GM18909 (cell line): ENCODE results near the gene CDH24.
"Not testable (repeated sequence)": the region's sequence is repeated elsewhere in the genome, so short reads cannot be mapped to it uniquely, and the experiment has no call there.

Experiments
- ATAC-seq: cut with Tn5 transposase; IDR thresholded peaks from one replicate; pipeline ENCODE4 v1.9.1; 2021; ENCODE audit warnings: mild to moderate bottlenecking; ENCODE audit not compliant: unreplicated experiment, poor library complexity

CDH24 gene

GRCh38 chr14:23024612-23025075 lies 32.7 kb downstream of the CDH24 start:
- ATAC-seq, result no peak

- ATAC-seq, result no peak
These were observed 33.5 kb downstream of the CDH24 start for GRCh38 chr14:23023795-23024152.

DNA sequence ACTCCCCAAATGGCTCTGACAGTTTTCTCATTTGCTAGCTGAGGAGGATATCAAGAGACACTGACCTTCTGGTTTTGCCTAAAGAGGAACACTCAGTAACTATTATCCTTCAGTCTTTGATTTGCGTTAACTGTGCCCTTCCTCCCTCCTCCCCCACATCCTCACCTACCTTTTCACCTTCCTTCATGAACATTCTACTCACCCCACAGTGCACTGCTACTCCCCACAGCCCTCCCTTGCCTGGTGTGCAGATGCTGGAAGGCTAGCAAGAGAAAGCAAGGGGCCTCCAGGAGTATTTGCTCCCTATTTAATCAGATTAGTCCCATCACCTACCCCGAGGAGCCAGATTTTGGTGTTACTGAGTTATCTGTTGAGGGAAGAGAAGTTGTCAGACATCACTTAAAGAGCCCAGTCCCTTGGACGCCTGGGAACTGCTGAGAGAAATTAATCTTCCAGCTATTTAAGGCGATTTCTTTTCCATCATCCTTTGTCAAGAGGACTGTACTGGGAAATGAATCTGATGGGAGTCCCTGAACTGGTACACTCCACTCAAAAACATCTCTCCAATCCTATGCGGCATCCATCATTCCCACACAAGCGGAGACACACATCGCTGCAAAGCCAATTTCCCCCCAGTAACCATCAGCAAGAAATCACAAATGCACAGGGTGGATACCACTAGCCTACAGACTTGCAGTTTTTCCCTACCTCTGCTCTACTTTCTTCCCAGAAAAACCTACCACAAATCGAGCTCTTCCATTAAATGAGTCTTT lies 34.1 kb downstream of the CDH24 start:
- no peak for ATAC-seq

DNA sequence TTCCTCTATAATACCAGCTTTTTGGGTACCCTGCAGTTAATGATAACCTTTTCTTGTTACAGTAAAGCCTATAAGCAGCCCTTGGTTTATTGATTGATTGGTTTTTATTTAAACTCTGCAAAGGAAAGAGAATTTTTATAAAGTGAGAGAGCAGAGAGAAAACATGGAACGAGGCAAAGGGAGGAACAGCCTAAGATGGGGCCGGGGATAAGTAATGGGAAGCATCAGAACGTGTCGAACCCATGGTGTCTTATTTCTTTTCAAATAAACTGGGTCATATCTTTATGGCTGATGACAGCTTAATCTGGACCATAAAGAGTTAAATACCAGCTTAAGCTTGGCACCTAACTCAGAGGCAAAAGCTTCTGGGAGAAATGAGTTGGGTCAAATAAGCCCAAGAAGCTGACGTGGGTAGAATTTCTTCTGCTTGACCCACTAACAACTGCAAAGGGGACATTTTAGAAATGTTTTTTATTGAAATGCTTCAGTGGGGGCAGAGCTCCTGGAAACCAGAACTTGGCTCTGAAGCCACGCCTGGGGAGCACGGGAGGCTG lies 35.4 kb downstream of the CDH24 start:
- no peak for ATAC-seq

DNA sequence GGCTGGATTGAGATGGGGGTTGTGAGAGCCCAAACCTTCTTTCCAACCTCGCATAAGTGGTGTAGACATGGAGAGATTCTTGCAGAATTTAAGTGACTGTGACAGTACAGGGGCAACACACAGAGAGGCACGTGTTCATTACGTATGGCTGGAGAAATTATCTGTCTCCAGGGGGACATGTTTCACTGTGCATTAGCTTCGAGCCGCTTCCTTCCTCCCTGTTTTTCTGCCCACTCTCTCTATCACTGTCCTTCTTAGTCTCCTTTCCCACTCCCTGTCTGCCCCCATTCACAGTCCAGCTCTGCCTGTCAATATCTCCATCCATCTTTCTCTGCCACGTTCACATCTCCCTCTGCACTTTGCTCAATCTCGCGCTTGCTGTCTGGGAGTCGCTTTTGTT lies 35.9 kb downstream of the CDH24 start:
- ATAC-seq, result no peak

DNA sequence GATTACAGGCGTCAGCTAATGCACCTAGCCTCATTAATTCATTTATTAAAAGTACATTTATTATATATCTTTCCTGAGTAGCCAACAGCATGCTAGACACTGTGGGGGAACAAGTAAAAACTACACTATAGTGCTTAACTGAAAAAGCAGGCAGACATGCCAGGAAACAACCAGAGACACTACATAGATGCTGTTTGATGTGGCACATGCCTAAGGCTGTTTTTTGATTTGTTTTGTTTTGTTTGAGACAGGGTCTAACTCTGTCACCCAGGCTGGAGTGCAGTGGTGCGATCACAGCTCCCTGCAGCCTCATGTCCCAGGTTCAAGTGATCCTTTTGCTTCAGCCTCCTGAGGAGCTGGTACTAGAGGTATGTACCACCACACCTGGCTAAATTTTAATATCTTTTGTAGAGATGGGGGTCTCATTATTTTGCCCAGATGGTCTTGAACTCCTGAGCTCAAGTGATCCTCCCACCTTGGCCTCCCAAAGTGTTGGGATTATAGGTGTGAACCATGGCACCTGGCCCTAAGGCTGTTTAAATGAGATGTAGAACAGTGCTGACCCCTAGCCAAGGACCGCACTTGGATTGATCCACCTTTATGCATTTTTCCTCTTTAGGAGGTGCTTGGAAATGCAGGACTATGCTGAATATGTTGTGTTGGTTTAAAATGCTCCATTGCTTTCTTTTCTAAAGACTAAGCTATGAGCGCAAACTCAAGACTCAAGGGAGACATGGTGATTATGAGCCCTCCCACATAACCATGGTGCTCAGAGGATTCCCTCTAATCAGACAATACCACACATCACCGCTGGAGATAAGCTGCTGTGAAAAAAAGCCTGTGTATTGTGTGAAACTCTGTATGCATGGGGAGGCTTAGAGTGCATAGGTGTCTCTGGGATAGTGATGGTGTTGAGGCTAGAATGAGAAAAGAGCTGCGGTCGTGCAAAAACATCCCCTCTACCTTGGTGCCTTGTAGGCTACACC lies 36.9 kb downstream of the CDH24 start:
- no peak for ATAC-seq

DNA sequence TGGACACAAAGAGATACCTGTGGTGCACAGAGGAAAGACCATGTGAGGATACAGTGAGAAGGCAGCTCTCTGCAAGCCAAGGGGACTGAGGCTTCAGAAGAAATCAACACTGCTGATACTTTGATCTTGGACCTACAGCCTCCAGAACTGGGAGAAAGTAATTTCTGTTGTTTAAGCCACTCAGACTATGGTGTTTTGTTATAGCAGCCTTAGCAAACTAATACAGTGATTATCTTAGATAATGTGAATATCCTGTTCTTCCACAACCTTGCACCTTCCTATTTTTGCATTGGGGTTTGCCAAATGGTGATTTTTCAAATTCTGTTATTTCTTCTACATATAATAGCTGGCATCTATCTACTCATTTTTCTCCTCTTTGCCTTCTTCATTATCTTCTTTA lies 39.2 kb downstream of the CDH24 start:
- no peak for ATAC-seq

- no peak for ATAC-seq
These were observed 40.2 kb downstream of the CDH24 start for GRCh38 chr14:23017091-23017490.

DNA sequence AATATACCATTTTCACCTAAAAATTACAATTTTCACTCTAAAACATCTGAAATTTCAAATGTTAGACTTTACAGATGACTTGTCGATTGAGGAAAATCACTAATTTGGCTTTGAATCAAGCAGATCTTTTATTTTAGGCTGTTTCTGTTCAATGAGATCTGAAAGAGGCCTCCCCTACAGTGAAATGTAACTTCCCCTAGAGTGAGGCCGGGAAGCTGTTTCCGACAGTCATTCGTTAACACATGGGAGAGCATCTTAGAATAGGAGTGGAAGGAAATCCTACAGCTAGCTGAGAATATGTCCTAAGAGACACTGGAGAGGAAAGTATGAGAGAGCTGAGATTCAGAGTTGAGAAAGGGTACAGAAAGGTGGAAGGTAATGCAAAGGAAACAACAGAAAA lies 41.7 kb downstream of the CDH24 start:
- ATAC-seq, result no peak

GRCh38 chr14:23013749-23014054 lies 43.6 kb downstream of the CDH24 start:
- not testable (repeated sequence) for ATAC-seq

- ATAC-seq, result no peak
These were observed 44.1 kb downstream of the CDH24 start for GRCh38 chr14:23013054-23013748.

- ATAC-seq, result peak; percentile 33
These were observed 47.2 kb downstream of the CDH24 start, which contains the start of gene C14orf93 for GRCh38 chr14:23009939-23010726. Gene C14orf93, minus strand, starts transcription at chr14:23010143. Its CDS starts 11,120 bp downstream, at chr14:22999023.

DNA sequence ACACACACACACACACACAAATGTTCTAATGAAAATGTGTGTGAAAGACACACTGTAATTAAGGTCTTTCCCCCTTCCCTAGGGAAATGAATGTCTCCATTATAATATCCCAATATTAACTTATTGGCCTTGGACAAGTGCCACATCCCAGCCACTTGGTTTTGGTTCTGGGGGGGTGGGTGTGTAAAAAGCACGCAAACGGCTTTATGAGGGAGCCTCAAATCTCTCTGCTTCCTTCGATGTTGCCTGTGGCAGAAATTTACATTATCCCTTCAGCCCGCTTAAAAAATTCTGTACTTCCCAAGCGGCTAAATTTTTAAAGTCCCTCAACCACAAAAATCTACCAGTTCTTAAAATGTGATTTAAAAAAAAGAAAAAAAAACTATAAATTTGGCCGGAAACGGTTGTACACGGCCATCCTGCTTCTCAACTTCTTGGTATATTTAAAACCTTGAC lies 47.8 kb downstream of the CDH24 start:
- ATAC-seq, result no peak

DNA sequence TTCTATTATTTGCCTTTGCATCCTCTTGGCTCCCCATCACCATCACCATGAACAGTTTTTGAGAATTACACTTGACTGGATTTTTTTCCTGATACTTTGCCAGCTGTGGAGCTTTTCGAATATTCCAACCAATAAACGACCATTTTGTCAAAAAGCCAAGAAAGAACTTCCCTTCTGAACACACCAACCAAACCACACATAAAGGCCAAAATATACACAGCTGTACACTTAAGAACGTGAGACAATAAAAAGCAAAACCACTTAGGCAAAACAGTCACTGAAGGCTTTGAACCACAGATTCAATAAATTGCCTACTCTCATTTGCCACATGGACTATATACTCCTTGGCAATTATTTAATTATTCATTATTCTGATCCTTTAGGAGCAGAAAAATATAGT lies 48.5 kb downstream of the CDH24 start:
- no peak for ATAC-seq

DNA sequence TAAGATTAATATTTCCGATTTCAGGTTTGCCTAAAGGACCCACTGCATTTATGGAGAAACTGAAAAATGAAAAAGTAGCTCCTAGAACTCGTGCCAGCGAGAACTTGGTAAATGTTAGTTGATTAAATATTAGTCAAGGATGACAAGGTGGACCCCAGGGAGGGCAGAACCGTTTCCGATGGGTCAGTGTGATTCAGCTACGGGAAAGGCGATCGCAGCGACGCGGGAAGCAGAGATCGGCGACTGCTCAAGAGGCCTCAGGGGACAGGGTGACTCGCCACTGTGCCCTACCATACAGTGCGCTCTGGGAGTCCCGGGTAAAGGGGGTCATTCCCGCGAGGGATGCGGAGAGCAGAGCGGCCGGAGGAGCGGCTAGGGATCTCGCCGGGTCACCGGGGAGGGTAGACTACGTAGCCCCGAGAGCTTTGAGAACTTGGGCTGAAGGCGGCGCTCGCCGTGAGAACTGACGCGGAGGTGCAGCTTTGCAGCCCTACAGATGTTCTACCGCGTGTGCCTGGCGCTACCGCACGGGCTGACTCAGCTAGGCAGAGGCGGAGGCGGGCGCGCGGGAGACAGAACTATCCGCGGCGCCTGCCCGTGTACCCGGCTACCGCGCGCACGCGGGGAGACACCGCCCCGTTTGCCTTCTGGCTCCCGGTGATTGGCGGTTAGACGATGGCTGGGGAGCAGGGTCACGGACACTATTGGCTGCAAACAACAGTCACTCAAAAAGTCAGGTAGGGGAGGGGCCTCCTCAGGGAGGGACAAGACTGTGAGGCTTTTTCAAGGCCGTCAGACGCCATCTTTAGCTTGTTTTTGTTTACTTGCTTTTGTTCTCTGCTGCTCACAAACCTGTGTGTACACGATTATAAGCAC lies 50.5 kb downstream of the CDH24 start:
- ATAC-seq, result peak; percentile 96

DNA sequence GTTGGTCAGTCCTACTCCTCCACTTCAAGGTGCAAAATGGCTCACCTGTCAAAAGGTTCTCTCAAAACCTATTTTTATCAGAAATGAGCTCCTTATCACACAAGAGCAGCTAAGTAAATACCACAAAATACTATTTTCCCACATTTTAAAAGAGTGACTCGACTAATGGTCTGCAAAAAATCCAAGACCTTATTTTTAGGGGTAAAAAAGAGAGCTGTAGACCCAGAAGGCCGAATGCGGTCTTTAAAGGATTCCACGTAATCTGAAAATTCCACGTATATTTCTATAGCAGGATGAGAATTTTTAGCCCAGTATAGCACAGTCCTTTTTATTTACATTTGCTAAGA lies 51.2 kb downstream of the CDH24 start:
- no peak for ATAC-seq

DNA sequence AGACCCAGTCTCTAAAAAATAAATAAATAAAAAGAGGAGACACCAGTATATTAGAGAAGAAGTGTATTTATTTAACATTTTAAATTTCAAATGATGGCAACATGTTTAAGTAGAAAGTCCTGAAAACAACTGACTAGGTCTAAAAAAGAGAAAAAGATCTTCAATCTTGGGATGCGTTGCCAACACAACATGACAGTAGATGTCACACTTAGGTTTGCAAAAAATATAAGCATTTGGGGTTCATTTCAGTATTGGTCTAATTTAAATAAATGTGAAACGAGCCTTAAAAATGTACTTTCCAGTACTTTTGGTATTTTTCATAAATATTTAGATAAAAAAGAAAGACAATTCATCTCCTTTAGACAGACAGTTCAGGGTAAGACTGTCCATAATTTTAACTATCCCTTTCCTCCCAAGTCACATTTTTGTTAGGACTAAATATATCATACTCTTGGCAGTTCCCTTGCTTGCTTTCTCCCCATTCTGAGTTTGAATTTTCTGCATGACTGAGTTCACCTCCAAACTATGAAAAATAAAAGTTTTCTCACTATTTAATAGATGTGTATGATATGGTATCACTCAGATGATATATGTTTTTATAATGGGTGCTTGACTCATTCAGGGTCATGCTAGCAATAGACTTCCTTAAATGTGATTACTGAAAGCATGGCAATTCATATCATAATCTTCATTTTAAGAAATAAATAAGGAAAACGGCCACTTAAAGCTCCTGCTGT lies 51.7 kb downstream of the CDH24 start:
- ATAC-seq, result no peak

DNA sequence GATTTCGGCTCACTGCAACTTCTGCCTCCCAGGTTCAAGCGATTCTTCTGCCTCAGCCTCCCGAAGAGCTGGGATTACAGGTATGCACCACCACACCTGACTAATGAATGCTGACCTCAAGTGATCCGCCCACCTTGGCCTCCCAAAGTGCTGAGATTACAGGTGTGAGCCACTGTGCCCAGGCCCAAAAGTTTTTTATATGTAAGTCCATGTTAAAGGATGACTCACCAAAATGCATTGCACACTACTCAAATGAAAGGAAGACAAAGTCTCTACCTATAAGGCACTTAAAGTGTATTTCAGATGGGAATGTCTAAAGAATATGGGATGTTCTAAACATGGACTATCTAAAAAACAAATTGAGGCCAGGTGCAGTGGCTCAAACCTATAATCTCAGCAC lies 53.0 kb downstream of the CDH24 start:
- ATAC-seq, result not testable (repeated sequence)
